GM12891 (cell line): ENCODE data around the gene CHD9.

Experiments used
- PAX5 ChIP-seq: IDR thresholded peaks from 2 replicates; pipeline ENCODE4 v1.6.1; 2011; ENCODE audit warnings: low read length, moderate library complexity, mild to moderate bottlenecking; ENCODE audit not compliant: insufficient read depth, severe bottlenecking
- POLR2AphosphoS5 ChIP-seq: IDR thresholded peaks from 2 replicates; pipeline ENCODE4 v1.6.1; 2011; ENCODE audit warnings: low read depth, low read length, control low read depth

- TF ChIP-seq POLR2AphosphoS5 (no peak), PAX5 (no peak)
Observed at GRCh38 chr16:53309457-53309856, 254.7 kb downstream of the CHD9 start.
